Measurements from ENCODE around the gene NDUFB11. TPM values are rescaled to one million over a fixed set of nuclear protein-coding genes. Genes with fewer than 3 reads are reported as not detected.

Gene NDUFB11
- total and polyA plus RNA-seq, 2 donors (not counting 3 experiments of a cell fraction or from before 2014, with no cell fraction given), result 65.2 to 88.0 TPM

- ChIA-PET CTCF (no interaction called here), POLR2A (no interaction called here)
- Histone ChIP-seq H3K4me3 (replicated peaks in 1 of 3; ENCODE audit: insufficient read depth in 1 of 3, low read depth in 1 of 3, low read length in 3 of 3) (no peak overlapping the region), H3K79me2 (ENCODE audit: control insufficient read depth, insufficient read depth, low read length) (peaks cover 9% of the 10 kb centered on the region), H3K9me1 (replicated peaks; ENCODE audit: control insufficient read depth, extremely low read depth, insufficient read depth, low read length) (no peaks in the 10 kb centered on the region), H3K27ac (ENCODE audit: insufficient read depth, low read depth, low read length) (no peak overlapping the region), H3K4me1 (ENCODE audit: control insufficient read depth, extremely low read depth, insufficient read depth, low read length) (no peaks in the 10 kb centered on the region), H4K20me1 (replicated peaks; ENCODE audit: control insufficient read depth, extremely low read depth, insufficient read depth, low read length) (no peaks in the 10 kb centered on the region), H2AFZ (ENCODE audit: low read depth, low read length) (no peak overlapping the region), H3K27me3 (ENCODE audit: control insufficient read depth in 2 of 2, insufficient read depth in 2 of 2, low read length in 2 of 2) (no peaks in the 10 kb centered on the region), H3K9ac (replicated peaks; ENCODE audit: extremely low read depth, insufficient read depth, low read length) (no peak overlapping the region), H3K4me2 (ENCODE audit: insufficient read depth, low read length) (no peak overlapping the region), H3K36me3 (ENCODE audit: control insufficient read depth in 2 of 2, extremely low read depth in 1 of 2, insufficient read depth in 2 of 2, low read length in 2 of 2) (peaks cover 0 to 31% of the 10 kb centered on the region in 2 experiments), H3K9me3 (replicated peaks; ENCODE audit: control insufficient read depth, insufficient read depth, low read length) (no peaks in the 10 kb centered on the region)
- intact Hi-C loops (cut with micrococcal nuclease) (no loop called here), dilution Hi-C loops (cut with MboI; ENCODE audit: extremely low pct_ligation_motif_present, low sequenced_read_pairs) (no loop called here)
- no peak for DNase-seq (ENCODE audit: low read depth, low spot score)
- FAIRE-seq, result no peak
- TF ChIP-seq GATA2 (IDR thresholded peaks at IDR 0.05; ENCODE audit: insufficient read depth, insufficient read length, low read depth, low read length) (no peak), POLR2A (IDR thresholded peaks at IDR 0.05; ENCODE audit: low read depth, low read length) (no peak), EZH2 (IDR thresholded peaks at IDR 0.05; ENCODE audit: borderline replicate concordance, low read depth, low read length, severe bottlenecking) (no peak), JUN (IDR thresholded peaks at IDR 0.05; ENCODE audit: borderline replicate concordance, insufficient read depth, insufficient read length, low read depth) (no peak), MAX (IDR thresholded peaks at IDR 0.05; ENCODE audit: insufficient read depth, insufficient read length) (no peak), POLR2AphosphoS5 (IDR thresholded peaks at IDR 0.05; ENCODE audit: insufficient read depth, low read depth, low read length) (no peak), MYC (IDR thresholded peaks at IDR 0.05; ENCODE audit: low read depth, low read length) (no peak), FOS (IDR thresholded peaks at IDR 0.05; ENCODE audit: borderline replicate concordance, insufficient read depth, low read length) (no peak)
- TF ChIP-seq, protein P1, sequence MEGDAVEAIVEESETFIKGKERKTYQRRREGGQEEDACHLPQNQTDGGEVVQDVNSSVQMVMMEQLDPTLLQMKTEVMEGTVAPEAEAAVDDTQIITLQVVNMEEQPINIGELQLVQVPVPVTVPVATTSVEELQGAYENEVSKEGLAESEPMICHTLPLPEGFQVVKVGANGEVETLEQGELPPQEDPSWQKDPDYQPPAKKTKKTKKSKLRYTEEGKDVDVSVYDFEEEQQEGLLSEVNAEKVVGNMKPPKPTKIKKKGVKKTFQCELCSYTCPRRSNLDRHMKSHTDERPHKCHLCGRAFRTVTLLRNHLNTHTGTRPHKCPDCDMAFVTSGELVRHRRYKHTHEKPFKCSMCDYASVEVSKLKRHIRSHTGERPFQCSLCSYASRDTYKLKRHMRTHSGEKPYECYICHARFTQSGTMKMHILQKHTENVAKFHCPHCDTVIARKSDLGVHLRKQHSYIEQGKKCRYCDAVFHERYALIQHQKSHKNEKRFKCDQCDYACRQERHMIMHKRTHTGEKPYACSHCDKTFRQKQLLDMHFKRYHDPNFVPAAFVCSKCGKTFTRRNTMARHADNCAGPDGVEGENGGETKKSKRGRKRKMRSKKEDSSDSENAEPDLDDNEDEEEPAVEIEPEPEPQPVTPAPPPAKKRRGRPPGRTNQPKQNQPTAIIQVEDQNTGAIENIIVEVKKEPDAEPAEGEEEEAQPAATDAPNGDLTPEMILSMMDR (IDR thresholded peaks at IDR 0.05; ENCODE audit: extremely low read depth in 1 of 2, insufficient read depth in 1 of 2, low read depth in 1 of 2, low read length in 2 of 2), result no peak
- no TSS peak for BruUV-seq (replicated peaks)
Observed at GRCh38 chrX:47168495-47169073, 24.1 kb upstream of the NDUFB11 start.
